Aorta (tissue), 5 donors: ENCODE results near the gene MIA2. TPM values are rescaled to one million over a fixed set of nuclear protein-coding genes. Genes with fewer than 3 reads are reported as not detected.
"Not testable (repeated sequence)": the region's sequence is repeated elsewhere in the genome, so short reads cannot be mapped to it uniquely, and the experiment has no call there.

Source experiments
- ATAC-seq: fragments of 200-7000 bp; cut with Tn5 transposase; one replicate; pipeline ENCODE4 v1.9.1; 2022; ENCODE audit warnings: moderate library complexity; ENCODE audit not compliant: low FRiP score
- DNase-seq, 2 donors: peaks; one replicate each; pipeline ENCODE4 v3.0.0-alpha.2; 2020
- H3K27ac ChIP-seq, 2 donors: one replicate each; pipeline ENCODE4 v1.5.1; 2013; ENCODE audit warnings: low read length in 2 of 2, mild to moderate bottlenecking in 2 of 2, moderate library complexity in 2 of 2, control low read depth in 1 of 2, inconsistent platforms in 1 of 2, low read depth in 1 of 2
- H3K27me3 ChIP-seq, 2 donors: one replicate each; pipeline ENCODE4 v1.6.1; 2013; ENCODE audit warnings: control low read depth in 1 of 2, low read length in 1 of 2, mild to moderate bottlenecking in 1 of 2, moderate library complexity in 1 of 2; ENCODE audit not compliant: insufficient read depth in 2 of 2, control insufficient read depth in 1 of 2
- H3K36me3 ChIP-seq, 2 donors: one replicate each; pipeline ENCODE4 v1.6.1; 2013; ENCODE audit warnings: control low read depth in 1 of 2, low read length in 1 of 2, mild to moderate bottlenecking in 1 of 2; ENCODE audit not compliant: insufficient read depth in 2 of 2, control insufficient read depth in 1 of 2
- H3K4me1 ChIP-seq, 2 donors: one replicate each; pipeline ENCODE4 v1.6.1; 2013; ENCODE audit warnings: low read length in 2 of 2, control low read depth in 1 of 2, mild to moderate bottlenecking in 1 of 2, moderate library complexity in 1 of 2; ENCODE audit not compliant: insufficient read depth in 2 of 2, control insufficient read depth in 1 of 2
- H3K4me3 ChIP-seq, 2 donors: one replicate each; pipeline ENCODE4 v1.5.1; 2013; ENCODE audit warnings: low read length in 2 of 2, control low read depth in 1 of 2, mild to moderate bottlenecking in 1 of 2
- H3K9me3 ChIP-seq: one replicate; pipeline ENCODE4 v1.6.1; 2013; ENCODE audit warnings: mild to moderate bottlenecking, low read length; ENCODE audit not compliant: control insufficient read depth
- WGBS, 2 donors: extraction: QIAGEN DNeasy Blood & Tissue Kit; methylation state at CpG; one replicate each; pipeline ENCODE4 v1.1.7; 2013; 5-methylcytosine and 5-hydroxymethylcytosine counted together
- intact Hi-C, 2 donors: fragments of 100-400 bp; cut with DNase I; formaldehyde crosslinking; loops; one replicate each; pipeline versions ENCODE4 v1.14.2 to v1.15.0; 2022
- polyA plus RNA-seq, 2 donors: library from polyadenylated mRNA; stranded (reverse); fragments of 200-250 nt; gene quantifications; one replicate each; pipeline ENCODE4 v1.2.3, GENCODE V29; 2013
- total RNA-seq, 2 donors: library from RNA; stranded (reverse); fragmentation: NEBNext Ultra II Directional; extraction: Animal tissue kit (Norgen Biotek cat#: 25700); gene quantifications; one replicate each; pipeline ENCODE4 v1.2.1, GENCODE V29; 2021
- donor health status: healthy with polysubstance abuse.
- donor health status: Bipolar disorder and iron deficiency.
- donor health status: DM: no; HTN: no; CAD: no.
- donor health status: DM: no; HTN: no; CAD: no.
- donor health status: DM: yes; HTN: yes; CAD: no.

MIA2 gene
- total and polyA plus RNA-seq, 4 donors: 13.5 to 26.7 (median 19.7) TPM

DNA sequence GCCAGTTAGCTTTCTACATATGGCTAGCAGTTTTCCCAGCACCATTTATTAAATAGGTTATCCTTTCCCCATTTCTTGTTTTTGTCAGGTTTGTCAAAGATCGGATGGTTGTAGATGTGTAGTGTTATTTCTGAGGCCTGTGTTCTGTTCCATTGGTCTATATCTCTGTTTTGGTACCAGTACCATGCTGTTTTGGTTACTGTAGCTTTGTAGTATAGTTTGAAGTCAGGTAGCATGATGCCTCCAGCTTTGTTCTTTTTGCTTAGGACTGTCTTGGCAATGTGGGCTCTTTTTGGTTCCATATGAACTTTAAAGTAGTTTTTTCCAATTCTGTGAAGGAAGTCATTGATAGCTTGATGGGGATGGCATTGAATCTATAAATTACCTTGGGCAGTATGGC, 28.5 kb downstream of the MIA2 start:
- H3K27me3 ChIP-seq, DNase-seq, H3K27ac ChIP-seq, H3K36me3 ChIP-seq, H3K9me3 ChIP-seq, H3K4me3 ChIP-seq, ATAC-seq, H3K4me1 ChIP-seq: not testable (repeated sequence)
- WGBS, 2 donors: 89 to 94% methylated on average over 1 of the region's 1 CpG
- intact Hi-C loops: loop anchor here in 1 of 2 donors (10.0 kb wide), 1 partner anchor 173 kb away; the partner anchor contains the start of gene FBXO33

DNA sequence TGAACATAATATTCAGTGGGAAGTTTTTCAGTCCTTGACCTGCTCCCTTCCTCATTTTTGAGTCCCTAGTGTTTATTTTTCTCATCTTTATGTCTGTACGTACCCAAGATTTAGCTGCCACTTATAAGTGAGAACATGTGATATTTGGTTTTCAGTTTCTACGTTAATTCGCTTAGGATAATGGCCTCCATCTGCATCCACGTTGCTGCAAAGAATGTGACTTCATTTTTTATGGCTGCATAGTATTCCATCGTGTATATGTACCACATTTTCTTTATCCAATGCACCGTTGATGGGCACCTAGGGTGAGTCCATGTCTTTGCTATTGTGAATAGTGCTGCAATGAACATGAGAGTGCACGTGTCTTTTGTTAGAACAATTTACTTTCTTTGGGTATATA, 30.3 kb downstream of the MIA2 start:
- intact Hi-C loops: loop anchor here in 1 of 2 donors (10.0 kb wide), 1 partner anchor 171 kb away; the partner anchor contains the start of gene FBXO33

DNA sequence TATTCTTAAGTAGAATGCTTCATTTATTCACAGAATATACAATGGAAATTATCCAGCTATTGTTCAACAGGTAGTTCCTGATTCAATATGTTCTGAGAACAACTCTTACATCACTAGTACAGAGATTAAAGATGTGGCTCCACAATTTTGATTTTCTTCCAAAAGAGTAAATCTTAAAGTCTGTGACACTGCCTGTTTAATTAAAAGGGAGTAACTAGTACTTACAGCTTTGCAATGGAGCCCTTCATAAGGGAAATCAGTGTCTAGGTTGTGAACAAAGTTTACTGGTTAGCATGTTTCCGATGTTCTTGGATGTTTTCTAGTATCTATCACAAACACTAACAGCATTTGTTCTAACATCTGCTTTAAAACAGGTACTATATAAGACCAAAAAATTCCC, 30.8 kb downstream of the MIA2 start:
- 88% methylated on average over 1 of the region's 1 CpG for WGBS, 2 donors
- no peaks in the 10 kb centered on the region for H3K27me3 ChIP-seq
- intact Hi-C loops: loop anchor here in 1 of 2 donors (10.0 kb wide), 1 partner anchor 170 kb away; the partner anchor contains the start of gene FBXO33
- ATAC-seq: no peak
- no peaks in the 10 kb centered on the region for H3K36me3 ChIP-seq
- H3K4me3 ChIP-seq: no peak overlapping the region
- no peaks in the 10 kb centered on the region for H3K9me3 ChIP-seq
- DNase-seq: no peak
- no peak overlapping the region for H3K27ac ChIP-seq
- no peaks in the 10 kb centered on the region for H3K4me1 ChIP-seq

More for the DNA sequence above, 30.3 kb downstream of the MIA2 start:
- H3K4me3 ChIP-seq: no peak overlapping the region
- H3K27me3 ChIP-seq: no peaks in the 10 kb centered on the region
- DNase-seq: no peak
- H3K36me3 ChIP-seq: no peaks in the 10 kb centered on the region
- no peak overlapping the region for H3K27ac ChIP-seq
- ATAC-seq: no peak
- 88 to 92% methylated on average over 7 of the region's 7 CpGs for WGBS, 2 donors
- no peaks in the 10 kb centered on the region for H3K9me3 ChIP-seq
- H3K4me1 ChIP-seq: no peaks in the 10 kb centered on the region

DNA sequence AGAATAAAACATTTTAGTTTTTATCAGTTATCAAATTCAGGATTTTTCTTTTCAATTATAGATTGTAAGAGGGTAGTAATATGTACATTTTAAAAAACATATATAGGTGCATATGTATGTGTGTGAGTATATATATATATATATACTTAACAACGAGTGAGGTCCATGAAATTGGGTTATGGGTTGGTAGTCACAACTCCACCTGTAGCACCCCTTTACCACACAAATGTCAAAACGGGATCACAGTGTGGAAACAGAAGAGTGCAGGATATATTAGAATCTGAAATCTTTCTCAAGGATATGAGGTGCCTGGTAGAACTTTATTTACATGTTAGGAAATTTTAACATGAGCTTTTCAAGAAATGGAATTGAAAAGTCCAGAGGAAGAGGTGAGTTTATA, 31.3 kb downstream of the MIA2 start:
- Histone ChIP-seq H3K27ac (no peak overlapping the region), H3K27me3 (no peaks in the 10 kb centered on the region), H3K9me3 (no peaks in the 10 kb centered on the region), H3K4me1 (no peaks in the 10 kb centered on the region), H3K4me3 (peak overlapping the region; percentile 29 to 73), H3K36me3 (no peaks in the 10 kb centered on the region)
- DNase-seq: no peak
- WGBS, 2 donors: 0 to 1% methylated on average over 2 of the region's 2 CpGs
- ATAC-seq: no peak
- intact Hi-C loops: loop anchor here in 1 of 2 donors (10.0 kb wide), 1 partner anchor 170 kb away; the partner anchor contains the start of gene FBXO33

DNA sequence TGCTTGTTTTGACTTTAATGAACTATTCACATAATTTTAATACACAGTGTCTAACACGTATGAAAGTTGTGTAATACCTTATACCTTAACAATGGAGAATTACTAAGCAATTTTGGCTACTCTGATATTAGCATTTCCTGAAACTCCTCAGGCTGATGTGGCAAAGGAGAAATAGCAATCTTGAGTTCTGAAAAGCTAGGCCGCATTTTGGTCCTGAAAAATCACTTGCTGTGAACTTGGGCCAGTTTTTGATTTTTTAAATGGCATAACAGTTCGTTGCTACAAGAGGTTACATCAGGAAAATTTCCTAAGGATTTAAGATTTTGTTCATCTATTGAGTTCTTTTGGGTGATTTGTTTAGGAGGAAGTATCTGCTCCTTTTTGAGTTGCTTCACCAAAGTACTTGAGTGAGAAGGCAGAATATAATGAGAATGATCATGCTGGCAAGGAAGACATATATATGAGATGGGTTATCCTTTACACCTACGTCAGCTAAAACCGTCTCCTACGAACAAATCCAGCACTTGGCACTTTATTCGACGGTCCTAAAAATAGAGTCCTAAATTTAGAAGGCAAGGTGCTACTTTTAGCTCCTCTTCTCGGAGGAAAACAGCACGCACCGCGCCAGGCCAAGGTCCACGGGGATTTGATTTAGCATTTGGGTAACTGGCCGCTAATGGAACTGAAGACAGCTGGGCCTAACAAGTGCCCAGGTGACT, 32.2 kb downstream of the MIA2 start:
- intact Hi-C loops: loop anchor here (2.0 to 10.0 kb wide), 3 partner anchors 91 to 169 kb away; partner anchors contain the start of genes FBXO33 (in 1 of the 2), PNN (in 1 of the 2) and SEC23A (in 1 of the 2)
- H3K27ac ChIP-seq: peak overlapping the region; percentile 47 to 68
- H3K9me3 ChIP-seq: no peaks in the 10 kb centered on the region
- H3K4me1 ChIP-seq: no peaks in the 10 kb centered on the region
- no peaks in the 10 kb centered on the region for H3K36me3 ChIP-seq
- ATAC-seq (no peak), DNase-seq (no peak)
- no peaks in the 10 kb centered on the region for H3K27me3 ChIP-seq
- peak overlapping the region; percentile 63 to 86 for H3K4me3 ChIP-seq
- WGBS, 2 donors: 1% methylated on average over 14 of the region's 14 CpGs

DNA sequence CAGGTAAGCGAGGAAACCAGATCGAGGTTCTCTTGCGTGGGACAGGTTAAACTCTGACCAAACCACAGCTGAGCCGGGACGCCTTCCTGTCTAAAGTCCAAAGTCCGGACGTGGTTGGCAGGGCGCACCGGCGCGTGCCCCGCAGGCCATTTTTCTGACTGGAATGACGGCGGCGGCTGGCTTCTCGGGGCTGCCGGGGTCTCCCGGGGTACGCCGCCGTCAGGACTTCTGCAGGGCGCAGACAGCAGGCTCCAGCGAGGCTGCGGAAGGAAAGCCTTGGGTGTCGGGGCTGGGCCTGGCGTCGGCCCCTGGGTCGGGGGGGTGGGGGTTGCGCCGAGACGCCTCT, 32.8 kb downstream of the MIA2 start:
- H3K27me3 ChIP-seq: no peaks in the 10 kb centered on the region
- H3K4me1 ChIP-seq: no peaks in the 10 kb centered on the region
- WGBS, 2 donors: 0% methylated on average over 21 to 31 of the region's 31 CpGs
- peak overlapping the region; percentile 63 to 86 for H3K4me3 ChIP-seq
- H3K9me3 ChIP-seq: no peaks in the 10 kb centered on the region
- intact Hi-C loops: loop anchor here (2.0 to 10.0 kb wide), 3 partner anchors 92 to 168 kb away; partner anchors contain the start of genes FBXO33 (in 1 of the 2), PNN (in 1 of the 2) and SEC23A (in 1 of the 2)
- DNase-seq (peak; percentile 76 to 89), ATAC-seq (peak; percentile 85)
- H3K36me3 ChIP-seq: no peaks in the 10 kb centered on the region
- H3K27ac ChIP-seq: peak overlapping the region; percentile 47 to 68

DNA sequence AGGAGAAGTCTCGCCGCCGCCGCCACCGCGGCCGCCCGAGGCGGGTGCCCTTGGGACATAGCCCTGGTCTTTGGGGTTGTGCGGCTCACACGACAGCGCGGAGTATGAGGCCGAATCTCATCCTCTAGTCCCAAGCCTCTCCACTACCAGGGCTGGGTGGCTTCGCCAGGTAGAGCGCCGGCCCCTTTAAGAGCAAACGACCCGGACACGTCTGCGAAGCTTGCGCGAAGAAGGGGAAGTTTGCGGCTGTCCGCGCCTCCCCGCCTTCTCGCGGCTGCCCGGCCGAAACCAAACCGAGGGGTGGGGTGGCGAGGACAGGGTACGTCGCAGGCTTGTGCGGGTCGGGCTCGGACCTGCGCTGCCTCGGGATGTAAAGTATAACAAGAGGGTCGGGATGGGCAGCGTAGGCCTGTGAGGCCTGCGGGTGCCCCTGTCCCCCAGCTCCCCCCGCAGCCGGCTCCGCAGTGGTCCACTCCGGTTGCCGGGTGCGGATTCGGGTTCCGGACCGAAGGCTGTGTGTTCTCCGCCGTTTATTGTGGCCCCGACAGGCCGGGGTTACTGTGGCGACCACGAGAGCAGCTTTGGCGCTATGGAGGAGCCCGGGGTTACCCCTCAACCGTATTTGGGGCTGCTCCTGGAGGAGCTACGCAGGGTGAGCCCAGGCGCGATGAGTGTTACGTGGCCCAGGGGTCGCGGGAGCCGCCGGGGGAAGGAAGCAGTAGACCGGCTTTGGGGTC, 33.3 kb downstream of the MIA2 start:
- no peaks in the 10 kb centered on the region for H3K9me3 ChIP-seq
- H3K4me1 ChIP-seq: no peaks in the 10 kb centered on the region
- 0% methylated on average over 62 to 70 of the region's 70 CpGs for WGBS, 2 donors
- intact Hi-C loops: loop anchor here (2.0 to 10.0 kb wide), 3 partner anchors 92 to 168 kb away; partner anchors contain the start of genes FBXO33 (in 1 of the 2), PNN (in 1 of the 2) and SEC23A (in 1 of the 2)
- H3K4me3 ChIP-seq: peak overlapping the region; percentile 63 to 86
- H3K27ac ChIP-seq: peak overlapping the region; percentile 47 to 68
- peak; percentile 91 to 93 for DNase-seq
- peak; percentile 97 for ATAC-seq
- no peaks in the 10 kb centered on the region for H3K27me3 ChIP-seq
- H3K36me3 ChIP-seq: no peaks in the 10 kb centered on the region

DNA sequence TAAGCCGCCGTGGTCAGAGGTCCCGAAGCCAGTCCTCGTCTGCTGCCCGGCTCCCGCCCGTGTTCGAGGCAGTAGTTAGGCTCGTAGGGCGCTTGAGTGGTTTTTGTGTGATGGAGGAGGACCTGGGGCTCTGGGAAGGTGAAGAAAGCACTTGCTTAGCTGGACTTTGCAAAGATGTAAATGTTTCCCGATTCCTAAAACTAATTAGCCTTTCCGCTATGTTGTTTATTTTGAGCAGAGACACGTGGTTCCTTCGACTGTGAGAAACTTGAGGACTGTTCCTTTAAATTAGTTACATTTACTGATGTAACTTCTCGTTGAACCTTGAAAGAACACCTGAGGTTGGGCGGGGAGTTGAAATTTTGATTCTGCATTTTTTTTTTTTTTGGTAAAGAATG, 33.9 kb downstream of the MIA2 start:
- H3K4me1 ChIP-seq: no peaks in the 10 kb centered on the region
- intact Hi-C loops: loop anchor here (2.0 to 10.0 kb wide), 3 partner anchors 93 to 167 kb away; partner anchors contain the start of genes FBXO33 (in 1 of the 2), PNN (in 1 of the 2) and SEC23A (in 1 of the 2)
- no peaks in the 10 kb centered on the region for H3K9me3 ChIP-seq
- DNase-seq: no peak
- peak overlapping the region; percentile 47 to 68 for H3K27ac ChIP-seq
- ATAC-seq: no peak
- H3K27me3 ChIP-seq: no peaks in the 10 kb centered on the region
- WGBS, 2 donors: 0 to 1% methylated on average over 16 of the region's 16 CpGs
- H3K36me3 ChIP-seq: no peaks in the 10 kb centered on the region
- H3K4me3 ChIP-seq: peak overlapping the region; percentile 63 to 86
